HG03342 (cell line): ENCODE measurements around the gene TIMM23.
"Not testable (repeated sequence)": the region's sequence is repeated elsewhere in the genome, so short reads cannot be mapped to it uniquely, and the experiment has no call there.

ENCODE experiments used
- ATAC-seq: cut with Tn5 transposase; IDR thresholded peaks from one replicate; pipeline ENCODE4 v1.9.1; 2021; ENCODE audit warnings: mild to moderate bottlenecking, moderate library complexity; ENCODE audit not compliant: unreplicated experiment

The TIMM23 gene, protein sequence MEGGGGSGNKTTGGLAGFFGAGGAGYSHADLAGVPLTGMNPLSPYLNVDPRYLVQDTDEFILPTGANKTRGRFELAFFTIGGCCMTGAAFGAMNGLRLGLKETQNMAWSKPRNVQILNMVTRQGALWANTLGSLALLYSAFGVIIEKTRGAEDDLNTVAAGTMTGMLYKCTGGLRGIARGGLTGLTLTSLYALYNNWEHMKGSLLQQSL

DNA sequence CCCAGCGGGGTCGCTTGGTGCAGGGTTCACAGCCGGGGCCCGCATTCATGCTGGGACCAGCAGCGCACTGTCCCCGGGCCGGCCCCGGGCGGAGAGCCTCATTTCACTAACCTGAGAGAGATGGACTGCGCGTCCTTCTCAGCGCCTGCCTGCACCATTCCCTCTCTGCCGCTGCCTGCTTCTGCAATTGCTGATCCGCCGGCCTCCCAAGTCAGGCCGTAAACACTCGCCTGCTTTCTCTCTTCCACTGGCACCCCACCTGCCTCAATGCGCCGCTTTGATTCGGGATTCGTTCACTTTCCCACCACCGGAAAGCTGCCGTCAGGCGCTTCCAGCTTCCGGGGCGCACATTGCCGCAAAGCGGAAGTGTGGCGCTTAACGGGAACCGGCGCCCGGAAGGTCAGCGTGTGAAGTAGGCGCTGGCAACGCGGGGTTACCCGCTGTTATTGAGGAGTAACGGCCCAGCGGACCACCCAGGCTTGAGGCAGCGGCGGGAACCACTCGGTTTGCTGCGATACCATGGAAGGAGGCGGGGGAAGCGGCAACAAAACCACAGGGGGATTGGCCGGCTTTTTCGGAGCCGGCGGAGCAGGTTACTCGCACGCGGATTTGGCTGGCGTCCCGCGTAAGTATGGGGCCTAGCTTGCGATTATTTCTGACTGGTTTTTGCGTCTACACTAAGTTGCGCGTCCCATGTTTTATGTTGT, at the start of gene TIMM23:
TSS of gene TIMM23 (plus strand) at position 384 of the 707 bp plus-strand sequence. CDS start at position 520, 136 bp downstream.
- peak; percentile 67 for ATAC-seq

DNA sequence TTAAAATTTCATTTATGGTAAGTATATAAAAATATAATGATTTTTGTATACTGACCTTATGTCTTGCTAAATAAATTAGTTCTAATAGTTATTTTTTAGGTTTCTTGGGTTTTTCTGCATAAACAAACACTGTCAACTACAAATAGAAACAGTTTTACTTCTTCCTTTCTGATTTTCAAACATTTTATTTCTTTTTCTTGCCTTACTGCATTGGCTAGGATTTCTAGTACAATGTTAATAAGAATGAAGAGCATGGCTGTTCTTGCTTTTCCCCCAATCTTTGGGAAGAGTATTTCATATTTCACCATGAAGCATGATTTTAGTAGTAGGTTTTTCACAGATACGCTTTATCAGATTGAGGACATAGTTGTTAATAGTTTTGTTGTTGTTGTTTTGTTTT, 45.5 kb upstream of the TIMM23 start:
- ATAC-seq, result not testable (repeated sequence)

DNA sequence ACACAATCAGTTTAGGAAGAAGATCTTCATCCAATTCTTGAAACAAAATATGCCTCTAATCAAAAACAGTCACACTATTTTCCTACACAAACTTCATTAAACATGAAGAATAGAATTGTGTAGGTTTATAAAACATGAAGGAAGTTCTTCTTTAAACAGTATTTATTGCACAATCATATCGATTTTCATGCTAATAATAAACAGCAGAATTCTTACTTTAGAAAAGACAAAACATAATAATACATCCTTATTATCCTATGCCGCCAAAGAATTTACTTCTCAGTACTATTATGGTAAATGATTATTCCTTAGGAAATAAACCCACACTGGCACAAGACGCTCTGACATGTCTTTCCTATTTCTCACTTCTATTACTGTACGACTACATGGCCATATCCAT, 41.0 kb upstream of the TIMM23 start:
- not testable (repeated sequence) for ATAC-seq

DNA sequence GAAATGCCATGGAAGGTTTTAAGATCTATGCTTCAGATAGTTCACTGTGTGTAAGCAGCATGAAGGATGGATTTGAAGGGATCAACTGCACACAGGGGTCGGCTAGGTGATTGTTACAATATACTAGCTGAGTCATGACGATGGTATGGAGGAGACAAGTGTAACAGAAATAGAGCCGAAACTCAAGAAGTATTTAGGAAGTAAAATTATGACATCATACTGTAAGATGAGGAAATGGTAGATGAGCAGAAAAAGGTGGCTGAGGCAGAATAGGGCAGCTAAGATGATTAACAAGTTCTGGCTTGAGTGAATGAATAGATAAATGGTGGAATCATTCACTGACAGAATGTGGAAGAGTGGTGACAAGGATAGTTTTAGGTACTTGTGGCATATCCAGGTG, 37.5 kb upstream of the TIMM23 start:
- ATAC-seq, result not testable (repeated sequence)

DNA sequence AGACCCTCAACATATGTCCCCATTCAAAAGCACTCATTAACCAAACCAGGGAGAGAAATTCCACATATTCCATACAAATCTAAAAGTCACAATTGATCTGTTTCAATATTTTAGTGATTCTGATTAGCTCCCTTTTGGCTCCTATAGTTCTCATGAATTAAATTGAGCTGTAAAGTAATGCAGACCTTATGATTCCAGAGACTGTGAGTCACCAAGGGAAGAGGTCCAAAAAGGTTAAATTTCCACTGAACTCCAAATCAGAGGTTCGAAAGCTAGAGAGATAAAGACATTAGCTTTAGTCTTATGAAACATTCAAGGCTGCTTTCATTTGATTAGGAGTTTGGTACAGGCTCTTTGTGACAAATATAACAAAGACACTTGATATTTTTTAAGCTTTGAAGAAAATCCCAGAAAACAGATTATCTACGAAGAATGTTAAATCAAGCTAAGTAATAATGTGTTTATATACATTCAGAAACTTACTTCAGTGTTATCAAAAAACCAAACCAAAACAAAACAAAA, 33.1 kb upstream of the TIMM23 start:
- not testable (repeated sequence) for ATAC-seq

DNA sequence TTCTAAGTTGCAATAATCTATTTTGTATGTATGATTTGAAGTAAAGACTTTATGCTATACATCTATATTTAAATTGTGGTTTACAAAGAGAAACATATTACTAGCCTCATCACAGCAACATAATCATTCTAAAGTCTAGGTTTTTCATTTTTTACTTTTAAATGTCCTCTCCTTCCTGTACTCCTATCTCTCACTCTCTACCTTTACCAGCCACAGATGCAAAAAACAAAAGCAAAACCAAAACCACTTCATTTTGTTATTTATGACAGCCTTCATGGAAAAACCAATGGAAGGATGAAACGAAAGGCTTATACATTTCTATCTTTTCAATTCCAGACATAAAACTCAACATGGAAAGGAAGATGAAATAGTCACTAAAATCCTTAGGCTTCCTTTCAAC, 31.1 kb upstream of the TIMM23 start:
- not testable (repeated sequence) for ATAC-seq

DNA sequence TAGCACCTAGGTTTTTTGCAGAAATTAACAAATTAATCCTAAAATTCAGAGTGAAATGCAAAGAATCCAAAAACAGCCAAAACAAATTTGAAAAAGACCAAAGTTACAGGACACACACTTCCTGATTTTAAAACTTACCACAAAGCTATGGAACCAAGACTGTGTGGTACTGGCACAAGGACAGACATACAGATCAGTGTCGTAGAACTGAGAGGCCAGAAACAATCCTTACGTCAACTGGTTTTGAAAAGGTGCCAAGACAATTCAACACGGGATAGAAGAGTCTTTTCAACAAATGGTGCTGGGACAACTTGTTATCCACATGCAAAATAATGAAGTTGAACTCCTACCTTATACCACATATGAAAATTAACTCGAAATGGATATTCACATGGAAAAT, 26.8 kb upstream of the TIMM23 start:
- ATAC-seq, result not testable (repeated sequence)

DNA sequence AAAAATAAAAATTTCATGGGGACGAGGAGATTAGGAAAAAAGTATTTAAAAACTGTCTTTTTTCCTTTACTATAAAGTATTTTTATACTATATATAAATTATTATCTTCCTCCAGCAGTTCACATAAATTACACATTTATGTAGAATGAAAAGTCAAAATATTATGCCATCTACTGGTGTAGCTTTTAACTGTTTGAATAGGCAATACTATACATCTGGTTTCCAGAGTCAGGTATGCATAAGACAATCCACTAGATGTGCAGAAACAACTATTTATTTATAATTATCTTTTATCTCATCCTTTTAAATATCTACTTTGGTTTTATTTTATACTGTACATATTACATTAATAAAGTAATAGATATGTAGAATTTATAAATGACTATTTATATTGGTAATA, 24.9 kb upstream of the TIMM23 start:
- not testable (repeated sequence) for ATAC-seq

DNA sequence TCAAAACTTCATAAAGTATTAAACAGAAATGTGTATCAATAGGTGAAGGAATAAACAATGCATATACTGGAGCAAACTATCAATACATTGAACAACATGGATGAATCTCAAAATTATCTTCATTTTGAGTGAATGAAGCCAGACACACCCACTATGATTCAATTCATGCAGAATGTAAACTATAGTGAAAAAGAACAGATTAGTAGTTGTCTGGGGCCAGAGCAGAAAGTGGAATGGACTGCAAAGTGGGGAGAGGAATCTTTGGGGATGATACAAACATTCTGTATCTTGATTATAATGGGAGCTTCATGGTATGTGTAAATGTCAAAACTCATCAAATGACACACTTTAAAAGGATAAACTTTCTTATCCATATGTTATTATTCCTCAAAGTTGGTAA, 23.5 kb upstream of the TIMM23 start:
- not testable (repeated sequence) for ATAC-seq

DNA sequence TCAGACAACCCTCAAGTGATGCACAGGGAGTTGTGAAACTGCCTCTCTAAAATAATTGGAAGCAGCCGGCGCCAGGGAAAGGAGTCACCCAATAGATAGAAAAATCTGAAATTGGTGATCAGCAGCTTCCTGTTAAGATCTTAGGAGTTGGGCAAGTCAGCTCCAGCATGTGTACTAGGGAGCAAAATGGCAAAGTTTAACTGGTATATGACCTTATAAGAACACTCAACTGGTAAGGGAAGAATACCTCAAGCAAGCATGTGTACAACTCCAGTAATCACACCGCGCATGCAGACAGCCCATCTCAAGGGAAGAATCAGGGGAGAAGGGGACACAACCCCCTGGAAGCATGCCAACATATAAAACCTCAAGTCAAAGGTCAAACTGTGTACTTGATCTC, 17.9 kb upstream of the TIMM23 start:
- not testable (repeated sequence) for ATAC-seq

DNA sequence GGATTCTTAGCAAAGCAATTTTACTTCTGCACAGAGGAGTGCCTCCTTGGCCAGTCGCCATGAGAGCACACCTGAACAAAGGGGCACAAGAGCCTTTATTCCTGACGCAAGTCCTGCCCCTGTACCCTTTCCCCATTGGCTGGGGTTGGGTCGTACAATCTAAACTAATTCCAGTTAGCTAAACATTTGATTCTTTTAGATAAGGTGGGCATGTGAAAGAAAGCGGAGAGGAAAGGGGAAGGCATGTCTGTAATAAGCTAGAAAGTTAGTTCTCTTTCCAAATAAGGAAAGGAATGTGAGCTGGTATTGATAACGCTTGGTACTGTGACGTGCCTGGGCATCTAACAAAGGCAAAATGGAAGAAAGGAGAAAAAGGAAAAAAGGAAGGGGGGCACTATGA, 15.7 kb upstream of the TIMM23 start:
- ATAC-seq, result not testable (repeated sequence)

DNA sequence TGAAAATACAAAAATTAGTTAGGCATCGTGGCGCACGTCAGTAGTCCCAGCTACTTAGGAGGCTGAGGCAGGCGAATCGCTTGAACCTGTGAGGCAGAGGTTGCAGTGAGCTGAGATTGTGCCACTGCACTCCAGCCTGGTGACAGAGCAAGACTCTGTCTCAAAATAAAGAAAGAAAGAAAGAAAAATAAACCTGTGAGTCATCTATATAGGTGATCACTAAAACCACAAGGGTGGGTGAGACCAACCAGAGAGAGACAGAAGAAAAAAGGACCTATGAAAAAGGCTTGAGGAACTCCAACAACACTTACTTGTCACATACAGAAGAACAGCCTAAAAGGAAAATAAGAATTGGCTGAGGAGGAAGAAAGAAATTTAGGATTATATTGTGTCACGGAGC, 14.4 kb upstream of the TIMM23 start:
- ATAC-seq, result not testable (repeated sequence)

DNA sequence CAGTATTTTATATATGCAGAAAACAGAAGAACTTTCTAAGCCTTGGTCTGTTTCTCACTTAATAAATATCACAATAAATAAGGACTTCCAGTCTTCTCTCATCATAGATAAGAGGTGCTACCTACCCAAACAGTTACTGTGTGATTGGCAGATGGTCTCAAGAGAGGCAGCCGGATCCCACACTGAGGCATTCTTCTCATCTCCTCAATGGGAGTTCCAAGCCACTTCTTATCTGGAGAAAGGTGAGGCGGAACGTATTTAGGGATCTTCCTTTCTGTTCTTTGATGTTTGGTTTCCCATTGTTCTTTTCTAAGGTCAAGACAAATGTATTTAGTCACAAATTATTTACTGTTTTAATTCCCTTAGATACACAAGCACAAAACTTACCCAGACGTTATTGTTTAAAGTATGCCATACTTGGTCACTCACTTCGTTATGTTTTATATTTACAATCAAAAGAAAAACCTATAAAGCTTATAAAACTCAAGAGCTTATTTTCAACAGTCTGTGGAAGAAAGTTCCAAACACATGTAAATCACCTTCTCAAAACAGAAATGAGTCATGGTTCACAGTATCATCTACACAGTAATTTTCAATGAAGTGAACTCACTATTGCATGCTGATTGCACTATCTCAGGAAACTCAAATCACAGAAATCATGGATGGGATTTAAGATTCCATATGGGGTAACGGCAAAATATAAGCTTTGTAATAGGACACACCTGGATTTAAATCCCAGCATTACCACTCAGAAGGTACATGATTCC, 9.4 kb upstream of the TIMM23 start:
- ATAC-seq, result not testable (repeated sequence)

DNA sequence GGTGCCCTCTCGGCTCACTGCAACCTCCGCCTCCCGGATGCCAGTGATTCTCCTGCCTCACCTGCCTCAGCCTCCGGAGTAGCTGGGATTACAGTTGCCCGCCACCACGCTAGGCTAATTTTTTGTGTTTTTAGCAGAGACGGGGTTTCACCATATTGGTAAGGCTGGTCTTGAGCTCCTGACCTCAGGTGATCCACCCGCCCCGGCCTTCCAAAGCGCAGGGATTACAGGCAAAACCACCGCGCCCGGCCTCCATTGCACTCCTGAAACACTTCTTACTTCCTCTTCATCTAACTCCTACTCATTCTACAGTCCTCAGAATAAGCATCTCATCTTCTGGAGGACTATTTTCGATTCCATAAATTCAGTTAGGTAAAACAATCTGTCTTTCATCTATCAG, 1.3 kb upstream of the TIMM23 start:
- ATAC-seq, result not testable (repeated sequence)

DNA sequence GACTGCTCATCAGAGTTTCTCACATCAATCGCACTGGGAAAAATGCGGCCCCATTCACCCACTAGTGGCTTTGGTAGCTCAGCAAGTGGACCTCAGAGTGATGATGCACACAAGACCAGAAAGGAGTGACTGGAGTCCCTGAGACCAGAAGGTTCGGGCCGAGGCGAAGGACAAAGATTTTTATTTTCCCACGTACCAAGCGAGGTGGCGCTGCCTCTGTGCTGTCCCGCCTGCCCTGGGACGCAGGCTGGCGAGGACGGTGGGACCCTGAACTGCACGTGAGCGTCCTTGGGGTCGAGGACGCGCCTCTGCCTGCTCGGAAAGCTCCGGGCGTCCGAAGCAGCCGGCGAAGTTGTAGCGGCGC, 565 bp upstream of the TIMM23 start:
- peak; percentile 32 for ATAC-seq

DNA sequence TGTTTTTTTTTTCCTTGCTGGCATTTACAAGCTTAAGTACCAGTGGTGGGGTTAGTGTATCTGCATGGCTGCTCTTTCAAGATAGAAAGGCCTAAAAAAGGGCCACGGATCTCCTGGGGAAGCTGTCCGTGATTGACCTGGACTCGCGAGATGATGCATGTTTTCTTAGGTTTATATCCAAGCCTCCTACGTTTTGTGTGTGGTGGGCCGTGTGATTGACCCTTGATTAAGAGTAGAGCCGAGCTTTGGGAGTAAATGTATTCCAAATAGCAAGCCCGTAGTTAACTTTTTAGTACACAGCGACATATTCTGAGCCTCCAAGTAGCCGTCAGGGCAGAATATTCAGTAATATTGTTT, 502 bp downstream of the TIMM23 start:
- ATAC-seq, result peak; percentile 17

DNA sequence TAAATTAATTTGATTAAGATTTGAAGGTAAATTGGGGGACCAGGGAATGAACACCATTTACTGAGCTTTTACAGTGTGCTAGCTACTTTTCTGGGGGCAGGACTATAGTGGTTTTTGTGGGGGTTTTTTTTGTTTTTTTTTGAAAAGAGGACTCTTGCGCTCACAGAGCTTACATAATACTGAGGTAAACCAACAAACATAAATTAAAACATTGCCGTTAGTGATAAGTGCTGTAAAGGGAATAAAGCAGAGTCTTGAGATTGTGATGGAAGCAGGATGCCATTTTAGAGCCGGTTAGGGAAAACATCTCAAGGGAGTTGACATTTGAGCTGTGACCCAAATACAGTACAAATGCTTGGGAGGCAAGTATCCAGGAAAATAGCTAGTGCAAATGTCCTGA, 1.8 kb downstream of the TIMM23 start:
- ATAC-seq, result not testable (repeated sequence)

DNA sequence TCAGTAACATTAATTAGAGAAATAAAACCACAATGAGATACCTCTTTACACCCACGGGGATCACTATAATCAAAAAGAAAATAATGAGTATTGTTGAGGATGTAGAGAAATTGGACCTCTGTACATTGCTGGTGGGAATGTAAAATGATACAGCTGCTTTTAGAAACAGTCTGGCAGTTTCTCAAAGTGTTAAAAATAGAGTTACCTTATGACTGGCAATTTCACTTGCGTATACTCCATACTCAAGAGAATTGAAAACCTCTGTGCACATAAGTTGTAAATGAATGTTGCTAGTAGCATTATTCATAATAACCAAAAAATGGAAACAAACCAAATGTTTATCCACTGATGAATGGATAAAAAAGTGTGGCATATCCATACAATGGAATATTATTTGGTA, 6.3 kb downstream of the TIMM23 start:
- peak; percentile 58 for ATAC-seq

DNA sequence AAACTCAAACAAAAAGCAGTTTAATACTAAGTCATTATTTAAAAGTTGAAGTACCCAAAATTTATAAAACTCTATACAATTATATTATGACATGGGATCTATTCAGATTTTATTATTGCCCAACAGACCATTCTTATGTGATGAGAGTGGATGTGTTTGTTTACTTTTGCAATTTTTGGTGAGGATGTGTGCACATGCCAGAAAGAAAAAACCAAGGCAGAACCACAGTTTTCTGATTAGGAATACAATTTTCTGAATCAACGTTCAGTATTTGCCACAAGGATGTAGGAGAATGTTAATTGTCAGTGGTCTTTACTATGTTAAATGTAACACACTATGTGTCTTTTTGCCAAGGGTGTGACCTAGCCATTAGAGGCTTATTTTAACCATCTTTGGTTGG, 9.1 kb downstream of the TIMM23 start:
- ATAC-seq, result not testable (repeated sequence)

DNA sequence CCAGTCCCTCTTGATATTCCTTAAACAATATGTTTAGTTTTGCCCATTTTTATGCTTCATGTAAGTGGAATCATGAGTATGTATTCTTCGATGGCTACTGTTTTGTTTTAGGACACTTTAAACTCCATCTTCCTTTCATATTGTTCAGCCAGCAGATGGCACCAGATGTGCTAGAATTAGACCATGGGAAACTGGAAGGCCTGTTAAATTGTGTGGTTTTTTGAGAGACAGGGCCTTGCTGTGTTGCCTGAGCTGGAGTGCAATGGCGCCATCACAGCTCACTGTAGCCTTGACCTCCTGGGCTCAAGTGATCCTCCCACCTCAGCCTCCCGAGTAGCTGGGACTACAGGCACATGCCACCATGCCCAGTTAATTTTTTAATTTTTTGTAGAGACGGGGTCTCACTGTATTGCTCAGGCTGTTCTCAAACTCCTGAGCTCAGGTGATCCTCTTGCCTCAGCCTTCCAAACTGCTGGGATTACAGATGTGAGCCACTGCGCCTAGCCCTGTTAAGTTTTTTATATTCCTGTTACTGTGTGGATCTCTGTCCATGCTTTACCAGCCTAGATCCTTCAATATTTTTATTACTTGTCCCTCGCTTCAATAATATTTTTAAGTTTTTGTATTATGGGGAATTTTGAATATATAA, 11.4 kb downstream of the TIMM23 start:
- ATAC-seq, result not testable (repeated sequence)

DNA sequence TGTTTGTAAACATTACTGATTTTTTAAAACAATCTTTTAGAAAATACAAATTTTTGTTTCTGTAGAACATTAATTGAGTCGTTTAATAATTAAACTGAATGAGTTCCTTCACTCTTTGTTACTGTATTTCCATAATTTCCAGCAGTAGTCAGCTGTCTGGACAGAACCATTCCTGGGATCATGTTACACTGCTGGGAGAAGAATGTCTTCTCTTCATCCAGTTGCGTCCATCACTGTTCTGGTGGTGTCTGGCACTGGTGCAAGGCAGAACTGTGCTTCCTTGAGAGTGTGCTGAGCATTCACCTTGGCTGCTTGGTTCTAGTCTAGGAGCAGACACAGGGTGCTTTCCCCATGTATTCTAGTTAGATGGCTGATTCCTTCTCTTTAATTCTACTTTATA, 12.2 kb downstream of the TIMM23 start:
- ATAC-seq, result not testable (repeated sequence)
